Astrocyte (in vitro differentiated cells and primary cell): ENCODE measurements around the gene KRT84. TPM values are rescaled to one million over a fixed set of nuclear protein-coding genes. Genes with fewer than 3 reads are reported as not detected.

Experiments
- DNase-seq: peaks from one replicate; pipeline ENCODE4 v3.0.0-alpha.2; 2010; ENCODE audit warnings: low read depth
- FAIRE-seq: peaks from 2 replicates; lab custom pipeline; 2011; peaks lifted over from hg19 to GRCh38; lab: Jason Lieb, UNC
- H2AFZ ChIP-seq: 2 replicates; pipeline ENCODE4 v1.6.0; 2012; ENCODE audit warnings: low read depth, low read length, inconsistent platforms
- H3K27ac ChIP-seq: 2 replicates; pipeline ENCODE4 v1.5.1; 2011; ENCODE audit warnings: low read depth, low read length, inconsistent platforms
- H3K27me3 ChIP-seq: 2 replicates; pipeline ENCODE4 v1.6.0; 2011; ENCODE audit warnings: low read length, inconsistent platforms; ENCODE audit not compliant: insufficient read depth
- H3K36me3 ChIP-seq: 2 replicates; pipeline ENCODE4 v1.5.1; 2011; ENCODE audit warnings: low read length, inconsistent platforms; ENCODE audit not compliant: insufficient read depth
- H3K4me1 ChIP-seq: 2 replicates; pipeline ENCODE4 v1.5.1; 2011; ENCODE audit warnings: low read length, inconsistent platforms; ENCODE audit not compliant: insufficient read depth
- H3K4me2 ChIP-seq: 2 replicates; pipeline ENCODE4 v1.6.0; 2012; ENCODE audit warnings: low read length, inconsistent platforms
- H3K4me3 ChIP-seq: 2 replicates; pipeline ENCODE4 v1.5.1; 2011; ENCODE audit warnings: low read depth, mild to moderate bottlenecking, low read length, inconsistent platforms; ENCODE audit not compliant: insufficient read depth
- H3K79me2 ChIP-seq: 2 replicates; pipeline ENCODE4 v1.6.0; 2012; ENCODE audit warnings: mild to moderate bottlenecking, low read length, inconsistent platforms; ENCODE audit not compliant: insufficient read depth
- H3K9ac ChIP-seq: 2 replicates; pipeline ENCODE4 v1.6.0; 2012; ENCODE audit warnings: mild to moderate bottlenecking, low read length, inconsistent platforms
- H3K9me3 ChIP-seq: 2 replicates; pipeline ENCODE4 v1.5.1; 2012; ENCODE audit warnings: low read depth, mild to moderate bottlenecking, low read length, inconsistent platforms; ENCODE audit not compliant: insufficient read depth
- H4K20me1 ChIP-seq: 2 replicates; pipeline ENCODE4 v1.6.0; 2012; ENCODE audit warnings: low read length, inconsistent platforms; ENCODE audit not compliant: insufficient read depth
- H3K27ac Mint-ChIP-seq: one replicate; pipeline ENCODE4 v1.8.0; 2021; ENCODE audit warnings: mild to moderate bottlenecking, mixed read lengths; ENCODE audit not compliant: unreplicated experiment
- H3K27me3 Mint-ChIP-seq: one replicate; pipeline ENCODE4 v1.8.0; 2021; ENCODE audit warnings: low read depth, mixed read lengths; ENCODE audit not compliant: unreplicated experiment
- H3K36me3 Mint-ChIP-seq: one replicate; pipeline ENCODE4 v1.8.0; 2021; ENCODE audit warnings: low read depth, mixed read lengths; ENCODE audit not compliant: unreplicated experiment
- H3K4me1 Mint-ChIP-seq: one replicate; pipeline ENCODE4 v1.8.0; 2021; ENCODE audit warnings: low read depth, mixed read lengths; ENCODE audit not compliant: unreplicated experiment
- H3K4me3 Mint-ChIP-seq: one replicate; pipeline ENCODE4 v1.8.0; 2021; ENCODE audit warnings: mild to moderate bottlenecking, moderate library complexity, mixed read lengths; ENCODE audit not compliant: unreplicated experiment
- H3K9me3 Mint-ChIP-seq: one replicate; pipeline ENCODE4 v1.8.0; 2021; ENCODE audit warnings: mild to moderate bottlenecking, mixed read lengths; ENCODE audit not compliant: unreplicated experiment
- EZH2 ChIP-seq: IDR thresholded peaks from 2 replicates; pipeline ENCODE4 v1.6.1; 2012; ENCODE audit warnings: mild to moderate bottlenecking, low read length, inconsistent platforms; ENCODE audit not compliant: insufficient read depth
- total RNA-seq: library from RNA; stranded (reverse); gene quantifications from 2 replicates; pipeline ENCODE4 v1.2.1, GENCODE V29; 2021
- TF ChIP-seq, protein P1 (sequence below): IDR thresholded peaks from 2 replicates; pipeline ENCODE4 v1.5.1; 2011; ENCODE audit warnings: low read depth, mild to moderate bottlenecking, inconsistent platforms, low read length, moderate library complexity; ENCODE audit not compliant: insufficient read depth

Gene KRT84
- total RNA-seq, 1 donor from 2014 or later: not detected

DNA sequence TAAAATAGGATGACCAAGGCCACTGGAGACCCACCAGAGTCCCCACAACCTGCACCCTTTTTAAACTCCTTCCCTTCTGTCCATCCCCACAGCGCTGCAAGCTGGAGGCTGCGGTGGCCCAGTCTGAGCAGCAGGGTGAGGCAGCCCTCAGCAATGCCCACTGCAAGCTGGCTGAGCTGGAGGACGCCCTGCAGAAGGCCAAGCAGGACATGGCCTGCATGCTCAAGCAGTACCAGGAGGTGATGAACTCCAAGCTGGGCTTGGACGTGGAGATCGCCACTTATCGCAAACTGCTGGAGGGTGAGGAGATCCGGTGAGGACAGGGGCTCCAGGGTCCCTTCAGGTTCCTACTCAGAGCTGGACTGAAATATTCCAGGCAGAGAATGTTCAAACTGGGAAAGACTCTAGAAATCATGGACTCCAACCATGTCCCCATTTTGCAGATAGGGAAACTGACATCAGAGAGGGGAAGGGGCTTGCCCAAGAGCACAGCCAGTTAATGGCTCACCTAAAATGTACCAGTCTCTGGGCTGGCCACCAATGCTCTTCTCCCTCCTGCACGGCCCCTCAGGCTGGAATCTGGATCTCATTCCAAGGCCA, 35.3 kb downstream of the KRT84 start:
- H3K36me3 Mint-ChIP-seq: no peaks in the 10 kb centered on the region
- FAIRE-seq (no peak), DNase-seq (no peak)
- Histone ChIP-seq H3K4me3 (no peak overlapping the region), H3K27ac (no peak overlapping the region), H3K4me1 (no peaks in the 10 kb centered on the region), H3K4me2 (no peak overlapping the region), H3K27me3 (peaks cover 36% of the 10 kb centered on the region), H3K9me3 (no peaks in the 10 kb centered on the region), H4K20me1 (no peaks in the 10 kb centered on the region), H3K79me2 (no peaks in the 10 kb centered on the region), H2AFZ (no peak overlapping the region), H3K36me3 (no peaks in the 10 kb centered on the region), H3K9ac (no peak overlapping the region)
- TF ChIP-seq EZH2: no peak
- TF ChIP-seq, protein P1, sequence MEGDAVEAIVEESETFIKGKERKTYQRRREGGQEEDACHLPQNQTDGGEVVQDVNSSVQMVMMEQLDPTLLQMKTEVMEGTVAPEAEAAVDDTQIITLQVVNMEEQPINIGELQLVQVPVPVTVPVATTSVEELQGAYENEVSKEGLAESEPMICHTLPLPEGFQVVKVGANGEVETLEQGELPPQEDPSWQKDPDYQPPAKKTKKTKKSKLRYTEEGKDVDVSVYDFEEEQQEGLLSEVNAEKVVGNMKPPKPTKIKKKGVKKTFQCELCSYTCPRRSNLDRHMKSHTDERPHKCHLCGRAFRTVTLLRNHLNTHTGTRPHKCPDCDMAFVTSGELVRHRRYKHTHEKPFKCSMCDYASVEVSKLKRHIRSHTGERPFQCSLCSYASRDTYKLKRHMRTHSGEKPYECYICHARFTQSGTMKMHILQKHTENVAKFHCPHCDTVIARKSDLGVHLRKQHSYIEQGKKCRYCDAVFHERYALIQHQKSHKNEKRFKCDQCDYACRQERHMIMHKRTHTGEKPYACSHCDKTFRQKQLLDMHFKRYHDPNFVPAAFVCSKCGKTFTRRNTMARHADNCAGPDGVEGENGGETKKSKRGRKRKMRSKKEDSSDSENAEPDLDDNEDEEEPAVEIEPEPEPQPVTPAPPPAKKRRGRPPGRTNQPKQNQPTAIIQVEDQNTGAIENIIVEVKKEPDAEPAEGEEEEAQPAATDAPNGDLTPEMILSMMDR: no peak
- H3K27me3 Mint-ChIP-seq: peaks cover 67% of the 10 kb centered on the region
- no peak overlapping the region for H3K27ac Mint-ChIP-seq
- H3K4me3 Mint-ChIP-seq: no peak overlapping the region
- H3K4me1 Mint-ChIP-seq: peaks cover 5% of the 10 kb centered on the region
- H3K9me3 Mint-ChIP-seq: no peaks in the 10 kb centered on the region

- H3K9me3 Mint-ChIP-seq: no peaks in the 10 kb centered on the region
- no peak overlapping the region for H3K4me3 Mint-ChIP-seq
- Histone ChIP-seq H3K9ac (no peak overlapping the region), H3K36me3 (no peaks in the 10 kb centered on the region), H3K4me1 (no peaks in the 10 kb centered on the region), H3K4me3 (no peak overlapping the region), H3K9me3 (no peaks in the 10 kb centered on the region), H2AFZ (no peak overlapping the region), H3K4me2 (no peak overlapping the region), H4K20me1 (no peaks in the 10 kb centered on the region), H3K27me3 (peaks cover 28% of the 10 kb centered on the region), H3K79me2 (no peaks in the 10 kb centered on the region), H3K27ac (no peak overlapping the region)
- H3K27me3 Mint-ChIP-seq: peaks cover 64% of the 10 kb centered on the region
- H3K4me1 Mint-ChIP-seq: peaks cover 5% of the 10 kb centered on the region
- peak; percentile 39 for DNase-seq
- H3K27ac Mint-ChIP-seq: no peak overlapping the region
- TF ChIP-seq EZH2: no peak
- TF ChIP-seq, protein P1: no peak
- FAIRE-seq: no peak
- no peaks in the 10 kb centered on the region for H3K36me3 Mint-ChIP-seq
Measured at GRCh38 chr12:52349196-52349595, 36.3 kb downstream of the KRT84 start.
